ENCODE results near the gene RUNDC3A. TPM values are rescaled to one million over a fixed set of nuclear protein-coding genes. Genes with fewer than 3 reads are reported as not detected.

Gene RUNDC3A
- total and polyA plus RNA-seq, 2 of the 8 experiments (the other 6 are each of a cell fraction or from before 2014, with no cell fraction given), result 6.4 to 13.8 TPM

DNA sequence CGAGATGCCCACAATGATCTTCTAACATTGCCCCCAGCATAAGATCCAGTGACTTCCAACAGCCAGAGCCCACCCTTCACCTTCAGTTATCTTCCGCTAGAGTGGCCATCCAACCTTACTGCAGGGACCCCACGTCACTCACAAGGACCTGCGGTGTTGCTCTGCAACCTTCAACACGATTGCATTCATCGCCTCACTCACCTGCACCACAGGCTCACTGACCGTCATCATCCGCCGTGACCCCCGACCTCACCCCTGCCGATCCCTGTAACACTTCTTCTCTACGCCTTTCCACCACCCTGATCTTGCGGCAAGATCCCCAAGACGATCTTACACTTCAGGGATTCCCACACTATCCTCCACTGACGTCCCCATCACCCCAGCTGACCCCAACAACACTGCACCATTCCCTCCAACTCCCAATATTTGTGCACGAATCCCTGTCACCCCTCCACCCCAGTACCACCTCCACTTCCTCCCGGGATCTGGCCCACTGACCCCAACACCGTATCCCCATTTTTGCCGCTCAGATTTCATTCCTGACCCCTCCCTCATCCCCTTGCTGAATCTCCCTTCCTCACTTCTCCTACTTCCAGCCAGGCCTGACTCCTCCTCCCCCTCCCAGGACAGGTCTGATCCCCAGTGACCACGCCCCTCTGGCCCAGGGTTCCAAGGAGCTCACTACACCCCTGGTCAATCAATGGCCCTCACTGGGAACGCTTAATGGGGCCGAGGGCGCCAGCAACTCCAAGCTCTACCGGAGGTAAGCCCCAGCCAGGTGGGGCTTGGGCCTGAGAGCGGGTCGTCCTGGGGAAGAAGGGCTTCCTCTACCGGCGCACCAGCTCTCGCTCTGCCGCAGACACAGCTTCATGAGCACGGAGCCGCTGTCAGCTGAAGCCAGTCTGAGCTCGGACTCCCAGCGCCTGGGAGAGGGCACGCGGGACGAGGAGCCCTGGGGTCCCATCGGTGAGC lies 7.6 kb downstream of the RUNDC3A start:
- POLR2A ChIA-PET (ENCODE audit: partially characterized antibody), result interaction anchor here (0.8 to 14.6 kb wide), 26 partner anchors 7 to 149 kb away, joined by 3 to 135 read pairs (median 5); partner anchors contain the start of genes RUNDC3A, SLC25A39, SLC4A1 and TMUB2
- TF ChIP-seq TBP (IDR thresholded peaks at IDR 0.05; ENCODE audit: low read depth, low read length) (peak; percentile 74), SIN3A (conservative IDR thresholded peaks at IDR 0.05 in 1 of 2, IDR thresholded peaks at IDR 0.05 in 1 of 2; ENCODE audit: low read depth in 1 of 2, low read length in 2 of 2) (peak in 1 of 2 experiments; percentile 54; a peak in 1 of 4 replicates), BACH1 (IDR thresholded peaks at IDR 0.05; ENCODE audit: low read length) (0 out of 2 replicates have a peak, but pooled peaks have one; percentile 11), SP4 (IDR thresholded peaks at IDR 0.05; ENCODE audit: low read length) (0 out of 2 replicates have a peak, but pooled peaks have one; percentile 43), MAFK (IDR thresholded peaks at IDR 0.05; ENCODE audit: low read depth, low read length) (no peak), POLR2A (IDR thresholded peaks at IDR 0.05; ENCODE audit: control extremely low read depth in 1 of 2, low read depth in 2 of 2, low read length in 2 of 2) (no peak), SUZ12 (IDR thresholded peaks at IDR 0.05; ENCODE audit: low read length) (peak; percentile 5; the same call in 1 of the 2 replicates), CREB1 (IDR thresholded peaks at IDR 0.05) (peak; percentile 14; the same call in 1 of the 2 replicates), EZH2 (IDR thresholded peaks at IDR 0.05; ENCODE audit: low read depth, low read length, severe bottlenecking) (peak; percentile 3), POU5F1 (IDR thresholded peaks at IDR 0.05; ENCODE audit: low read depth, low read length) (no peak)

More for the DNA sequence above, 7.6 kb downstream of the RUNDC3A start:
- DNase-seq (ENCODE audit: low read depth in 1 of 2, low spot score in 2 of 2) (peak in 1 of 2 experiments; percentile 92), FAIRE-seq (peak; percentile 95)
- Histone ChIP-seq H4K5ac (ENCODE audit: insufficient read length, low read depth, low read length) (no peak overlapping the region), H4K91ac (replicated peaks; ENCODE audit: insufficient read length, low read length) (peak overlapping the region; percentile 57), H2BK12ac (ENCODE audit: low read depth, low read length) (peak overlapping the region; percentile 75; the same call in 1 of the 2 replicates), H3K79me2 (ENCODE audit: control insufficient read depth in 1 of 2, insufficient read depth in 2 of 2, low read length in 2 of 2) (no peaks in the 10 kb centered on the region), H3K9ac (replicated peaks in 1 of 4; ENCODE audit: extremely low read depth in 1 of 4, low read depth in 3 of 4, low read length in 3 of 4) (peak overlapping the region in 1 of 4 experiments; percentile 53; a peak in 4 of 7 replicates), H3K23me2 (ENCODE audit: low read depth, low read length) (peaks cover 14% of the 10 kb centered on the region), H3K27ac (ENCODE audit: low read depth, low read length) (no peak overlapping the region), H2BK120ac (replicated peaks; ENCODE audit: low read depth, low read length) (no peak overlapping the region), H2BK5ac (ENCODE audit: low read depth, low read length) (no peak overlapping the region; the same call in 1 of the 2 replicates), H3K14ac (ENCODE audit: insufficient read length) (no peak overlapping the region), H3K56ac (replicated peaks; ENCODE audit: insufficient read length, low read depth, low read length) (peak overlapping the region; percentile 21), H3K36me3 (ENCODE audit: control insufficient read depth in 2 of 4, insufficient read depth in 4 of 4, low read length in 3 of 4) (peaks cover 0 to 15% (median 10%) of the 10 kb centered on the region in 4 experiments; a peak in 6 of 8 replicates), H3K18ac (ENCODE audit: extremely low read depth, low read length) (peak overlapping the region; percentile 60), H3K4me1 (replicated peaks in 1 of 4; ENCODE audit: control insufficient read depth in 3 of 4, insufficient read depth in 4 of 4, low read length in 3 of 4) (peaks cover under 1 to 30% (median 24%) of the 10 kb centered on the region in 4 experiments), H2BK20ac (ENCODE audit: low read length) (peak overlapping the region; percentile 80; the same call in 1 of the 2 replicates), H4K8ac (ENCODE audit: extremely low read depth, insufficient read depth, low read length) (peak overlapping the region; percentile 75), H2AK5ac (ENCODE audit: low read depth, low read length) (no peak overlapping the region), H3K27me3 (replicated peaks in 1 of 4; ENCODE audit: control insufficient read depth in 3 of 4, extremely low read depth in 1 of 4, insufficient read depth in 3 of 4, low read length in 3 of 4) (peaks cover 0 to 19% (median 17%) of the 10 kb centered on the region in 4 experiments; a peak in 6 of 7 replicates), H3K9me3 (ENCODE audit: insufficient read depth in 2 of 2, low read depth in 1 of 2, low read length in 1 of 2) (no peaks in the 10 kb centered on the region), H3K23ac (ENCODE audit: insufficient read length) (no peak overlapping the region), H3K4ac (replicated peaks; ENCODE audit: insufficient read length, low read depth, low read length) (peak overlapping the region; percentile 64), H3K79me1 (ENCODE audit: low read depth, low read length) (no peaks in the 10 kb centered on the region), H4K20me1 (replicated peaks in 1 of 2; ENCODE audit: control insufficient read depth in 1 of 2, insufficient read depth in 2 of 2, low read length in 2 of 2) (peaks cover 2 to 8% of the 10 kb centered on the region in 2 experiments), H3K4me3 (ENCODE audit: extremely low read depth in 1 of 4, insufficient read depth in 2 of 4, low read depth in 3 of 4, low read length in 4 of 4) (peak overlapping the region; percentile 40 to 67 (median 60)), H2BK15ac (ENCODE audit: low read length) (0 out of 2 replicates have a peak overlapping the region, but pooled peaks have one; percentile 72), H3K4me2 (ENCODE audit: insufficient read depth in 1 of 2, low read depth in 2 of 2, low read length in 2 of 2) (peak overlapping the region; percentile 97 to 99), H2AFZ (ENCODE audit: low read length) (no peak overlapping the region)
- CTCF ChIA-PET (ENCODE audit: partially characterized antibody), result interaction anchor here (0.6 to 5.9 kb wide), 17 partner anchors 9 to 315 kb away, joined by 3 to 42 read pairs (median 5); partner anchors contain the start of gene SLC25A39
- 4% methylated on average over 38 of the region's 38 CpGs; no CpG with 5 or more reads in 1 of the 2 experiments for WGBS, 2 experiments (ENCODE audit: extremely low coverage in 1 of 2, insufficient coverage in 1 of 2, insufficient read length in 1 of 2, insufficient replicate concordance in 2 of 2, low coverage in 1 of 2, low lambda C conversion rate in 2 of 2, missing lambda C conversion rate in 1 of 2)
